BE2C (cell line): ENCODE data around the gene TBC1D5.

Source experiments
- DNase-seq: peaks from one replicate; pipeline ENCODE4 v3.0.0-alpha.2; 2020
- H3K27me3 ChIP-seq: fragments of 250-450 bp; sonication (Bioruptor Pico); 2 replicates; pipeline ENCODE4 v1.5.1; 2020; ENCODE audit warnings: mild to moderate bottlenecking
- H3K36me3 ChIP-seq: fragments of 250-450 bp; sonication (Bioruptor Pico); 2 replicates; pipeline ENCODE4 v1.5.1; 2020; ENCODE audit warnings: mild to moderate bottlenecking
- H3K4me1 ChIP-seq: fragments of 250-450 bp; sonication (Bioruptor Pico); 2 replicates; pipeline ENCODE4 v1.5.1; 2020
- H3K4me3 ChIP-seq: 2 replicates; pipeline ENCODE4 v1.5.1; 2011; ENCODE audit warnings: low read depth, low read length
- H3K9me3 ChIP-seq: fragments of 250-450 bp; sonication (Bioruptor Pico); 2 replicates; pipeline ENCODE4 v1.5.1; 2020
- CTCF ChIP-seq: IDR thresholded peaks from 2 replicates; pipeline ENCODE4 v1.5.1; 2012; ENCODE audit warnings: mild to moderate bottlenecking, low read depth, low read length

TBC1D5 gene

GRCh38 chr3:17160597-17160996, 581.8 kb downstream of the TBC1D5 start:
- Histone ChIP-seq H3K4me3 (no peak overlapping the region), H3K9me3 (no peaks in the 10 kb centered on the region), H3K4me1 (no peaks in the 10 kb centered on the region), H3K36me3 (no peaks in the 10 kb centered on the region), H3K27me3 (no peaks in the 10 kb centered on the region)
- DNase-seq = no peak
- no peak for TF ChIP-seq CTCF

- DNase-seq = no peak
- Histone ChIP-seq H3K36me3 (no peaks in the 10 kb centered on the region), H3K4me3 (no peak overlapping the region)
These were observed 583.3 kb downstream of the TBC1D5 start for GRCh38 chr3:17158941-17159682.

GRCh38 chr3:17157713-17158112, 584.7 kb downstream of the TBC1D5 start:
- no peaks in the 10 kb centered on the region for H3K27me3 ChIP-seq
- no peaks in the 10 kb centered on the region for H3K36me3 ChIP-seq
- DNase-seq = no peak
- H3K4me3 ChIP-seq = no peak overlapping the region
- no peaks in the 10 kb centered on the region for H3K4me1 ChIP-seq
- no peaks in the 10 kb centered on the region for H3K9me3 ChIP-seq
- TF ChIP-seq CTCF = no peak

More at GRCh38 chr3:17158941-17159682, 583.3 kb downstream of the TBC1D5 start:
- Histone ChIP-seq H3K27me3 (no peaks in the 10 kb centered on the region), H3K4me1 (no peaks in the 10 kb centered on the region), H3K9me3 (no peaks in the 10 kb centered on the region)
- no peak for TF ChIP-seq CTCF

- H3K4me3 ChIP-seq = no peak overlapping the region
- no peak for TF ChIP-seq CTCF
- no peaks in the 10 kb centered on the region for H3K36me3 ChIP-seq
- no peaks in the 10 kb centered on the region for H3K4me1 ChIP-seq
- no peaks in the 10 kb centered on the region for H3K27me3 ChIP-seq
- H3K9me3 ChIP-seq = no peaks in the 10 kb centered on the region
- DNase-seq = no peak
These were observed 585.6 kb downstream of the TBC1D5 start for GRCh38 chr3:17156864-17157263.

- no peak for DNase-seq
- Histone ChIP-seq H3K4me1 (no peaks in the 10 kb centered on the region), H3K27me3 (no peaks in the 10 kb centered on the region), H3K4me3 (no peak overlapping the region), H3K36me3 (no peaks in the 10 kb centered on the region), H3K9me3 (no peaks in the 10 kb centered on the region)
- TF ChIP-seq CTCF = no peak
These were observed 586.5 kb downstream of the TBC1D5 start for GRCh38 chr3:17155951-17156350.

GRCh38 chr3:17154941-17155340, 587.5 kb downstream of the TBC1D5 start:
- no peaks in the 10 kb centered on the region for H3K27me3 ChIP-seq
- H3K4me1 ChIP-seq = no peaks in the 10 kb centered on the region
- H3K9me3 ChIP-seq = no peaks in the 10 kb centered on the region
- H3K36me3 ChIP-seq = no peaks in the 10 kb centered on the region
- no peak overlapping the region for H3K4me3 ChIP-seq
- DNase-seq = no peak
- TF ChIP-seq CTCF = no peak
